HG03571 (cell line): Measurements from ENCODE around the gene FRMD1.
"Not testable (repeated sequence)": the region's sequence is repeated elsewhere in the genome, so short reads cannot be mapped to it uniquely, and the experiment has no call there.

Experiments used
- ATAC-seq: cut with Tn5 transposase; IDR thresholded peaks from one replicate; pipeline ENCODE4 v1.9.1; 2021; ENCODE audit not compliant: unreplicated experiment

FRMD1 gene

GRCh38 chr6:168081858-168082546 is 3.0 kb upstream of the FRMD1 start:
- no peak for ATAC-seq

DNA sequence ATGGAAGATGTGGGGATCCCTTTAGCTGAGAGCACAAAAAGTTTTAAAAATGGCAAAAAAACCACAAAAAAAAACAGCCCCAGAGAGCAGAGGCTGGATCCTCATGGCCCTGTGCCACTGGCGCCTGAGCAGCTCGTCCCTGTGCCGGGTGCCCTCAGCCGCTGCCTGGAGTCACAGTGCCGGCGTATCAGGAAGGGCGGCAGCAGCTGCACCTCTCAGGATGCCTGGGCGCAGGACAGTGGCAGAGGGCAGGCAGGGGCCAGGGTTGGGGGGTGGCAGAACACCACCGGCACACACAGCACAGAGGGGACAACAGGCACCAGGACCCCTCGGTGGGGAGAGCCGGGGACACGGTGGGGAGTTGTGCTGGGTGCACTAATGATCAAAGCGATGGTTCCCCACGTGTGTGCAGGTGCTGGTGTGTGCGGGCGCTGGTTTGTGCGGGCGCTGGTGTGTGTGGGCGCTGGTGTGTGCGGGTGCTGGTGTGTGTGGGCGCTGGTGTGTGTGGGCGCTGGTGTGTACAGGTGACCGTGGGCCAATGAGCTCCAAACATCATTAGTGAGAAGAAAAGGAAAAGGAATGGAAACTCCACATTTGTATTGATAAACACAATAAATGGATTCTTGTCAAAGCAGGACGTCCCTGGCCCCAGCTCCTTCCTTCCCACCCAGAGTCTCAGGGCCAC is 1.5 kb upstream of the FRMD1 start:
- ATAC-seq, result no peak

GRCh38 chr6:168078175-168078942 is 653 bp downstream of the FRMD1 start:
- ATAC-seq, result no peak

- ATAC-seq, result not testable (repeated sequence)
These were observed 1.6 kb downstream of the FRMD1 start for GRCh38 chr6:168077401-168077800.

DNA sequence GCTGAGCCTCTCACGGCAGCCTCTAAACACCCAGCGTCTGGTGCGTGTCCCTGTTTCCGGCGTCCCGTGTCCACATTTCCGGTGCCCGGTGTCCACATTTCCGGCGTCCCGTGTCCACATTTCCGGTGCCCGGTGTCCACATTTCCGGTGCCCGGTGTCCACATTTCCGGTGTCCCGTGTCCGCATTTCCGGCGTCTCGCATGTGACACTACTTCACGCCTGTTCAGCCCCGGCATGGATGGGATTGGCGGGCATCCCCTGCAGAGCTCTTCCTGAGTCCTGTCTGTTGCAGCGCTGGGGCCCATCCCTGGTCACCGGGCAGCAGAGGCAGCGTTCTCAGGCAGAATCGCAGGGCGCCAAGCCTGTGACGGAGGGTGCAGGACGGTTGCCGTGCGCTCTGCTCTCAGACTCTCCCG is 3.2 kb downstream of the FRMD1 start:
- no peak for ATAC-seq

GRCh38 chr6:168075216-168075615 is 3.8 kb downstream of the FRMD1 start:
- ATAC-seq, result no peak

- ATAC-seq, result no peak
These were observed 4.9 kb downstream of the FRMD1 start for GRCh38 chr6:168073937-168074730.

- no peak for ATAC-seq
These were observed 6.3 kb downstream of the FRMD1 start for GRCh38 chr6:168072730-168073129.

GRCh38 chr6:168072261-168072660 is 6.8 kb downstream of the FRMD1 start:
- no peak for ATAC-seq

- ATAC-seq, result no peak
These were observed 7.4 kb downstream of the FRMD1 start for GRCh38 chr6:168071620-168072019.

GRCh38 chr6:168070804-168071203 is 8.2 kb downstream of the FRMD1 start:
- ATAC-seq, result no peak

DNA sequence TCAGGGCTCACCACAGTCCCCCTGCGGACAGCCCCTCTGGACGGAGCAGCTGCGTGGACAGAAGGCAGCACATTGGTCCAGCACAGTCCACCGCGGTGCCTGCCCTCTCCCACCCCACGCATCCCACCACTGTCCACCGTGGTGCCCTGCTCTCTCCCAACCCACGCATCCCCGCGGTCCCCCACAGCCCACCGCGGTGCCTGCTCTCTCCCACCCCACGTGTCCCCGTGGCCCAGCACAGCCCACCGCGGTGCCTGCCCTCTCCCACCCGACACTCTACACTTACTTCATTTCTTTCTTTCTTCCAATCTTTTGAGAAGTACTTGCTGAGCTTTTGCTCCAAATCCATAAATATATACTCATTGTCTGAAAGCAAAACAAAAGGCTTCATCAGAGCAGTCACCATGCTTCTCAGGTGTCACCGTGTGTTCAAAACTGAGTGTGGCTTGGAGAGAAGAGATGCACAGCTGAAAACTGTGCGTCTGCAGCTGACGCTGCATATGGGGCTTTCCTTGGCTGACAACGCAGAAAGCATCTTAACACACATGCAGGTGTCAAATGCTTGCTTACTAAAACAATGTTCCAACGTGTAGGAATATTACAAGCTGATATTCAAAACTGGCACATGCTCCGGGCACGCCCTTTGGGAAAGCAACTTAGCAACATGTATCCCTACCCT is 11.8 kb downstream of the FRMD1 start:
- no peak for ATAC-seq

GRCh38 chr6:168064226-168064807 is 14.7 kb downstream of the FRMD1 start:
- no peak for ATAC-seq

DNA sequence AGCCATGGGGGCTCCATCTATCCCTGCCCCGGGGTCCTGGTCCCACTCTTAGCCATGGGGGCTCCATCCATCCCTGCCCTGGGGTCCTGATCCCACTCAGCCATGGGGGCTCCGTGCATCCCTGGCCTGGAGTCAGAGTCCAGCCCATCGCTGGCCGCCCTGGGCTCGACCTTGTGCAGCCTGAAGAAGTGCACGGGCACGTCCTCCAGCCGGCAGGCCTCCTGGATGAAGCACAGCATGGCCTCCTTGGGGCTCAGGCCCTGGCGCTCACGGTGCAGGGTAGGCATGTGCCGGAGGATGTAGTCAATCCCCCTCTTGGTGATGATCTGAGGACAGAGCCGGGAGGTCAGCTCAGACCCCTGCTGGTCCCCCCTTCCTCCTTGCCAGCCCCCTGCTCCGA is 15.6 kb downstream of the FRMD1 start:
- ATAC-seq, result no peak

DNA sequence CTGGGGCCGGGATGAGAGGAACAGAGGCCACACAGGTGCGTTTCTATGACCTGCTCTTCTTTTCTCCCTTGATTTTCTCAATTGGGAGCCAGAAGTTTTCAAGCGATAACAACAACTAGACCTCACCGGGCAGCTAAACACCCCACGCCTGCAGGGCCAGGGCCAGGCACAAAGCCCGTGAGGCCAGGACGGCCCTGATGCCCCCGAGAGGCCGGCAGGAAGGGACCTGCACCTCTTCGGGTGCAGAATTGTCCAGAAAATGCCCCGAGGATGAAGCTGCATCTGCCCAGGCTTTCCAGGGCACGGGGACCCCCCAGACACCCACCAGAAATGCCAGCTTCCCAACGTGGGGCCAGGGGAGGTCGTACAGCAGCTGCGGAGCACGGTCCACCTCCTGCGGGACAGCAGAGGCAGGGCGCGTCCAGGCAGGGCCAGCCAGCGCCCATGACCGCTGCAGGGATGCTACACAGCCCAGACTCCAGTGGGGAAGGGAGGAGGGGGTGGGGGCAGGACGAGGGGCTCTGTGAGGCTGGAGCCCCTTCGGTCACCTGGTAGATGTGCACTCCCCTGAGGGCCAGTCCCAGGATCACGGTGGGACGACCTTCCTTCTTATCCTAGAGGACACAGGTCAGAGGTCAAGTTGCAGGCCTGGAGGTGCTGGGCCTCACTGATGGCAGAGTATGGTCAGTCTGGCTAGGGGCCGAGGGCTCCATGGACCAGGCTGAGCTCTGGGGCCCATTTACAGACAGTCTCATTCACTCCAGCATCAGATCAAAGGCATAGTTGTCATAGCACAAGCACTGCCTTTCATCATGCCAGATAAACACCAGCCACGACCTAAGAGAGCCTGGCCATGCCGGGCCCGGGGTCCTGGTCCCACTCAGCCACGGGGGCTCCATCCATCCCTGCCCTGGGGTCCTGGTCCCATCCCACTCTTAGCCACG is 16.4 kb downstream of the FRMD1 start:
- no peak for ATAC-seq

GRCh38 chr6:168061269-168062210 is 17.5 kb downstream of the FRMD1 start:
- no peak for ATAC-seq

GRCh38 chr6:168060521-168060931 is 18.5 kb downstream of the FRMD1 start:
- no peak for ATAC-seq
